Endothelial cell of umbilical vein (primary cell): ENCODE results near the gene TMEM125. TPM values are rescaled to one million over a fixed set of nuclear protein-coding genes. Genes with fewer than 3 reads are reported as not detected.

Experiments
- BruUV-seq: library from RNA; stranded (reverse); fragments of 400-500 nt; replicated peaks from 2 replicates; lab custom pipeline; 2021; lab: Mats Ljungman, UMichigan
- CTCF ChIA-PET: fragments of 300-600, 350-600 bp; sonication (Branson Sonifier 250); formaldehyde crosslinking; loops from one replicate; lab custom pipeline; 2021; ENCODE audit warnings: antibody characterized with exemption, inconsistent platforms; lab: Charles Lee
- POLR2A ChIA-PET: fragments of 300-600, 350-600 bp; sonication (Branson Sonifier 250); formaldehyde crosslinking; loops from one replicate; lab custom pipeline; 2021; ENCODE audit warnings: antibody characterized with exemption, inconsistent platforms; lab: Charles Lee
- DNase-seq: peaks from one replicate; pipeline ENCODE4 v3.0.0-alpha.2; 2011; ENCODE audit warnings: low read depth, low spot score
- FAIRE-seq: peaks from 2 replicates; lab custom pipeline; 2011; peaks lifted over from hg19 to GRCh38; lab: Jason Lieb, UNC
- H2AFZ ChIP-seq: 2 replicates; pipeline ENCODE4 v1.6.0; 2012; ENCODE audit warnings: low read depth, low read length, control low read depth, inconsistent platforms
- H3K27ac ChIP-seq: 2 replicates; pipeline ENCODE4 v1.5.1; 2011; ENCODE audit warnings: low read depth, mild to moderate bottlenecking, control low read depth, low read length, moderate library complexity; ENCODE audit not compliant: insufficient read depth
- H3K27me3 ChIP-seq, 2 experiments: 2 replicates each; pipeline versions ENCODE4 v1.6.0 to v1.6.1; 2011; ENCODE audit warnings: low read length in 2 of 2, mixed read lengths in 1 of 2; ENCODE audit not compliant: control insufficient read depth in 2 of 2, insufficient read depth in 2 of 2
- H3K36me3 ChIP-seq, 2 experiments: 2 replicates in 1 of 2; 3 replicates in 1 of 2; pipeline ENCODE4 v1.5.1; 2011; ENCODE audit warnings: low read length in 2 of 2, mild to moderate bottlenecking in 1 of 2, moderate library complexity in 1 of 2; ENCODE audit not compliant: control insufficient read depth in 2 of 2, insufficient read depth in 2 of 2; ENCODE audit errors: extremely low read depth in 1 of 2
- H3K4me1 ChIP-seq: 3 replicates; pipeline ENCODE4 v1.5.1; 2011; ENCODE audit warnings: mild to moderate bottlenecking, low read length; ENCODE audit not compliant: control insufficient read depth, insufficient read depth; ENCODE audit errors: extremely low read depth
- H3K4me2 ChIP-seq: 2 replicates; pipeline ENCODE4 v1.6.1; 2011; ENCODE audit warnings: low read length, control low read depth, mixed read lengths; ENCODE audit not compliant: insufficient read depth
- H3K4me3 ChIP-seq, 3 experiments: fragments of 200-600 bp in 1 of 3; sonication (generic), shearing (Covaris generic) in 1 of 3; replicated peaks in 1 of 3; 2 replicates each; pipeline ENCODE4 v1.5.1; 2011 to 2016; ENCODE audit warnings: control low read depth in 3 of 3, low read length in 3 of 3, mild to moderate bottlenecking in 2 of 3, inconsistent platforms in 1 of 3, low read depth in 1 of 3, moderate library complexity in 1 of 3; ENCODE audit not compliant: insufficient read depth in 1 of 3
- H3K79me2 ChIP-seq: 2 replicates; pipeline ENCODE4 v1.6.0; 2012; ENCODE audit warnings: low read length, inconsistent platforms; ENCODE audit not compliant: control insufficient read depth, insufficient read depth
- H3K9ac ChIP-seq: replicated peaks from 2 replicates; pipeline ENCODE3; 2011; ENCODE audit warnings: low read length, control low read depth; ENCODE audit not compliant: insufficient read depth; ENCODE audit errors: extremely low read depth
- H3K9me1 ChIP-seq: replicated peaks from 3 replicates; pipeline ENCODE4 v1.6.0; 2011; ENCODE audit warnings: mild to moderate bottlenecking, low read length; ENCODE audit not compliant: control insufficient read depth, insufficient read depth; ENCODE audit errors: extremely low read depth
- H3K9me3 ChIP-seq: replicated peaks from 2 replicates; pipeline ENCODE4 v1.5.1; 2012; ENCODE audit warnings: low read length, inconsistent platforms; ENCODE audit not compliant: control insufficient read depth, insufficient read depth
- H4K20me1 ChIP-seq: replicated peaks from 2 replicates; pipeline ENCODE3; 2011; ENCODE audit warnings: mild to moderate bottlenecking, low read length; ENCODE audit not compliant: control insufficient read depth, insufficient read depth; ENCODE audit errors: extremely low read depth
- EZH2 ChIP-seq: IDR thresholded peaks from 2 replicates; pipeline ENCODE4 v1.6.1; 2012; ENCODE audit warnings: borderline replicate concordance, low read depth, mild to moderate bottlenecking, moderate library complexity, low read length, inconsistent platforms; ENCODE audit not compliant: severe bottlenecking
- FOS ChIP-seq: IDR thresholded peaks from 2 replicates; pipeline ENCODE4 v1.6.1; 2011; ENCODE audit warnings: mild to moderate bottlenecking, low read length, moderate library complexity, borderline replicate concordance; ENCODE audit not compliant: insufficient read depth
- GATA2 ChIP-seq: IDR thresholded peaks from 2 replicates; pipeline ENCODE4 v1.7.0; 2011; ENCODE audit warnings: low read depth, mild to moderate bottlenecking, moderate library complexity, mixed read lengths, low read length; ENCODE audit not compliant: insufficient read length, insufficient read depth
- JUN ChIP-seq: IDR thresholded peaks from 2 replicates; pipeline ENCODE4 v1.6.1; 2011; ENCODE audit warnings: borderline replicate concordance, low read depth; ENCODE audit not compliant: insufficient read length, insufficient read depth
- MYC ChIP-seq: IDR thresholded peaks from one replicate; pipeline ENCODE4 v1.6.1; 2011; ENCODE audit warnings: mild to moderate bottlenecking, low read depth, low read length
- POLR2A ChIP-seq: IDR thresholded peaks from 2 replicates; pipeline ENCODE4 v1.6.1; 2012; ENCODE audit warnings: low read depth, mild to moderate bottlenecking, control low read depth, low read length
- POLR2AphosphoS5 ChIP-seq: IDR thresholded peaks from 2 replicates; pipeline ENCODE4 v1.6.1; 2012; ENCODE audit warnings: low read depth, mild to moderate bottlenecking, control low read depth, low read length, moderate library complexity; ENCODE audit not compliant: insufficient read depth
- dilution Hi-C: fragments of 300-500 bp; cut with MboI; formaldehyde crosslinking; loops from one replicate; pipeline ENCODE4 v1.15.0; 2019; ENCODE audit warnings: low sequenced_read_pairs; ENCODE audit not compliant: extremely low pct_ligation_motif_present
- intact Hi-C: fragments of 100-400 bp; cut with micrococcal nuclease; formaldehyde crosslinking; loops from one replicate; pipeline ENCODE4 v1.10.0; 2022
- polyA plus RNA-seq, 4 experiments: library from polyadenylated mRNA; depleted of rRNA in 3 of 4; stranded (reverse) in 3 of 4; unstranded in 1 of 4; fragments of >200 nt; gene quantifications; 2 replicates each; pipeline versions ENCODE4 v1.2.1 to v1.2.3, GENCODE V29; 2011 to 2012; ENCODE audit warnings: missing spikeins in 1 of 4
- total RNA-seq: library from RNA; stranded (reverse); gene quantifications from 2 replicates; pipeline ENCODE4 v1.2.3, GENCODE V29; 2021
- TF ChIP-seq, protein P1 (sequence below): IDR thresholded peaks from 2 replicates; pipeline ENCODE4 v1.6.1; 2011; ENCODE audit not compliant: insufficient read depth, insufficient read length
- TF ChIP-seq, protein P2 (sequence below), 2 donors: IDR thresholded peaks; 1 replicate in 1 of 2; 2 replicates in 1 of 2; pipeline ENCODE4 v1.5.1; 2011; ENCODE audit warnings: low read length in 2 of 2, mild to moderate bottlenecking in 2 of 2, moderate library complexity in 2 of 2, control low read depth in 1 of 2, inconsistent platforms in 1 of 2, low read depth in 1 of 2; ENCODE audit not compliant: insufficient read depth in 1 of 2; ENCODE audit errors: extremely low read depth in 1 of 2

The TMEM125 gene
- total and polyA plus RNA-seq, 2 donors (not counting 3 experiments of a cell fraction or from before 2014, with no cell fraction given): 0.17 TPM; not detected in 1

DNA sequence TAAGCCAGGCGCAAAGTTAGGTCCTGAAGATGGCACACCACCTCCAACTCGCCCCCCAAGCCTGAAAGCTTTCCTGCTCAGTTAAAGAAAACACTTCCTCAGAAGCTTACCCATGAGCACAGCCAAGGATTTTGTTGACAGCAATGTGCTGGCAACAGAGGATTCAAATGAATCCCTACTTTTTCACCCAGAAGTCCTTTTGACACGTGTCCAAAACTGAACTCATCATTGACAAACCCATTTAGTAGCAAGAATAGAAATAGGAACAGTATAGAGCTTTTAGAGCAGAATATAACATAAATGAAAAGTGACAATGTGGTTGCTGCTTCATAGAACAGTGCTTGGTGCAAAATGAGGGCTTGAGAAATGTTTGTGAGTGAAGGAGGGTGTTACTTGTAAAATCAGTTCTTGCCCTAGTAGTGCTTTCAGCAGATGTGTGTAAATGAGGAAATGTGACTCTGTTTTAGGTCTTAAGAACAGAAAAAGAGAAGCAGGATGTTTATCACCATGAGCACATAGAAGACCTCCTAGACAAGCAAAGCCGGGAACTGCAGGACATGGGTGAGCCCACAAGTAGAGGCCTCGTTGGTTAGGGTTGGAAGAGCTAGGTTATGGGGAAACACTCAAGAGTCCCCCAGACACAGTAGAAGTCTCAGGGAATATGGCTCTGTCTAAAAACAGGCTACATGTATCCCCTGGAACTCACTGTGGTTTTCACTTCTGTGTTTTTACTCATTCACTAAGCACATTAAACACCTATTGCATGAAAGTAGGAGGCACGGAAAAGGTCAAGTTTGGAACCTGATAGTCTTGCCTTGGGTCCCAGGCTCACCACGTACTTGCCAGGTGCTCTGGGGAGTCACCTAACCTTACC is 48.6 kb upstream of the TMEM125 start:
- no peaks in the 10 kb centered on the region for H4K20me1 ChIP-seq
- CTCF ChIA-PET: no interaction called here
- POLR2A ChIA-PET: interaction anchor here (1.0 kb wide), 1 partner anchor 11 kb away, joined by 3 read pairs; no protein-coding TSS in a partner anchor
- H3K79me2 ChIP-seq: no peaks in the 10 kb centered on the region
- DNase-seq: no peak
- H3K27me3 ChIP-seq: no peaks in the 10 kb centered on the region
- H2AFZ ChIP-seq: no peak overlapping the region
- H3K27ac ChIP-seq: no peak overlapping the region
- dilution Hi-C loops: no loop called here
- no peaks in the 10 kb centered on the region for H3K36me3 ChIP-seq
- no TSS peak for BruUV-seq
- H3K9ac ChIP-seq: no peak overlapping the region
- no peak overlapping the region for H3K4me3 ChIP-seq
- peaks cover 4% of the 10 kb centered on the region for H3K4me1 ChIP-seq
- no peaks in the 10 kb centered on the region for H3K9me1 ChIP-seq
- FAIRE-seq: no peak
- TF ChIP-seq EZH2 (no peak), POLR2A (no peak), FOS (no peak), GATA2 (no peak), MYC (no peak), JUN (no peak), POLR2AphosphoS5 (no peak)
- TF ChIP-seq, protein P1, sequence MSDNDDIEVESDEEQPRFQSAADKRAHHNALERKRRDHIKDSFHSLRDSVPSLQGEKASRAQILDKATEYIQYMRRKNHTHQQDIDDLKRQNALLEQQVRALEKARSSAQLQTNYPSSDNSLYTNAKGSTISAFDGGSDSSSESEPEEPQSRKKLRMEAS: no peak
- TF ChIP-seq, protein P2, sequence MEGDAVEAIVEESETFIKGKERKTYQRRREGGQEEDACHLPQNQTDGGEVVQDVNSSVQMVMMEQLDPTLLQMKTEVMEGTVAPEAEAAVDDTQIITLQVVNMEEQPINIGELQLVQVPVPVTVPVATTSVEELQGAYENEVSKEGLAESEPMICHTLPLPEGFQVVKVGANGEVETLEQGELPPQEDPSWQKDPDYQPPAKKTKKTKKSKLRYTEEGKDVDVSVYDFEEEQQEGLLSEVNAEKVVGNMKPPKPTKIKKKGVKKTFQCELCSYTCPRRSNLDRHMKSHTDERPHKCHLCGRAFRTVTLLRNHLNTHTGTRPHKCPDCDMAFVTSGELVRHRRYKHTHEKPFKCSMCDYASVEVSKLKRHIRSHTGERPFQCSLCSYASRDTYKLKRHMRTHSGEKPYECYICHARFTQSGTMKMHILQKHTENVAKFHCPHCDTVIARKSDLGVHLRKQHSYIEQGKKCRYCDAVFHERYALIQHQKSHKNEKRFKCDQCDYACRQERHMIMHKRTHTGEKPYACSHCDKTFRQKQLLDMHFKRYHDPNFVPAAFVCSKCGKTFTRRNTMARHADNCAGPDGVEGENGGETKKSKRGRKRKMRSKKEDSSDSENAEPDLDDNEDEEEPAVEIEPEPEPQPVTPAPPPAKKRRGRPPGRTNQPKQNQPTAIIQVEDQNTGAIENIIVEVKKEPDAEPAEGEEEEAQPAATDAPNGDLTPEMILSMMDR (IDR thresholded peaks at IDR 0.05; ENCODE audit: extremely low read depth in 1 of 2, insufficient read depth in 1 of 2, low read depth in 1 of 2, low read length in 2 of 2): no peak
- intact Hi-C loops: no loop called here
- no peaks in the 10 kb centered on the region for H3K9me3 ChIP-seq
- no peak overlapping the region for H3K4me2 ChIP-seq
